DND-41 (cell line): ENCODE results near the gene HECTD1.

Experiments
- ATAC-seq: fragments of 200-7000 bp; cut with Tn5 transposase; 3 replicates; pipeline ENCODE4 v1.9.1; 2021; ENCODE audit warnings: low read depth; ENCODE audit not compliant: insufficient read depth
- DNase-seq: peaks from one replicate; pipeline ENCODE4 v3.0.0-alpha.2; 2020
- H2AFZ ChIP-seq: 2 replicates; pipeline ENCODE4 v1.6.0; 2012; ENCODE audit warnings: low read depth, low read length
- H3K27ac ChIP-seq: 2 replicates; pipeline ENCODE4 v1.5.1; 2012; ENCODE audit warnings: low read length, inconsistent platforms
- H3K27me3 ChIP-seq: fragments of 200-600 bp; sonication (generic); 2 replicates; pipeline ENCODE4 v1.6.0; 2012; ENCODE audit warnings: low read length, mild to moderate bottlenecking, inconsistent platforms; ENCODE audit not compliant: insufficient read depth, poor library complexity
- H3K36me3 ChIP-seq: 2 replicates; pipeline ENCODE4 v1.5.1; 2012; ENCODE audit warnings: low read length, inconsistent platforms; ENCODE audit not compliant: insufficient read depth
- H3K4me1 ChIP-seq: 2 replicates; pipeline ENCODE4 v1.5.1; 2012; ENCODE audit warnings: mild to moderate bottlenecking, low read length; ENCODE audit not compliant: insufficient read depth
- H3K4me2 ChIP-seq: 2 replicates; pipeline ENCODE4 v1.6.0; 2012; ENCODE audit warnings: mild to moderate bottlenecking, moderate library complexity, low read length, inconsistent platforms; ENCODE audit not compliant: insufficient read depth
- H3K4me3 ChIP-seq, 2 experiments: fragments of 200-600 bp in 1 of 2; shearing (Covaris generic) in 1 of 2; 2 replicates each; pipeline ENCODE4 v1.5.1; 2012 to 2016; ENCODE audit warnings: inconsistent platforms in 2 of 2, low read length in 2 of 2, mild to moderate bottlenecking in 2 of 2, low read depth in 1 of 2, moderate library complexity in 1 of 2
- H3K79me2 ChIP-seq: 2 replicates; pipeline ENCODE4 v1.6.0; 2012; ENCODE audit warnings: low read length, inconsistent platforms; ENCODE audit not compliant: insufficient read depth
- H3K9ac ChIP-seq: 2 replicates; pipeline ENCODE4 v1.6.0; 2012; ENCODE audit warnings: low read depth, mild to moderate bottlenecking, inconsistent platforms, low read length, moderate library complexity
- H3K9me3 ChIP-seq: 2 replicates; pipeline ENCODE4 v1.5.1; 2012; ENCODE audit warnings: low read length, moderate library complexity, mild to moderate bottlenecking, inconsistent platforms; ENCODE audit not compliant: insufficient read depth, severe bottlenecking
- H4K20me1 ChIP-seq: 2 replicates; pipeline ENCODE4 v1.6.0; 2012; ENCODE audit warnings: low read length; ENCODE audit not compliant: insufficient read depth
- EZH2 ChIP-seq: IDR thresholded peaks from 3 replicates; pipeline ENCODE4 v1.6.1; 2012; ENCODE audit warnings: borderline replicate concordance, low read depth, mild to moderate bottlenecking, moderate library complexity, low read length, inconsistent platforms; ENCODE audit not compliant: severe bottlenecking
- TF ChIP-seq, protein P1 (sequence below): IDR thresholded peaks from 2 replicates; pipeline ENCODE4 v1.5.1; 2012; ENCODE audit warnings: borderline replicate concordance, low read length, moderate library complexity, mild to moderate bottlenecking; ENCODE audit not compliant: poor library complexity, severe bottlenecking; ENCODE audit errors: extremely low read depth

Gene HECTD1

GRCh38 chr14:31139301-31139847, 68.2 kb downstream of the HECTD1 start:
- H3K4me2 ChIP-seq: no peak overlapping the region
- H3K9me3 ChIP-seq: no peaks in the 10 kb centered on the region
- H3K4me3 ChIP-seq: no peak overlapping the region
- H3K79me2 ChIP-seq: no peaks in the 10 kb centered on the region
- H3K27ac ChIP-seq: no peak overlapping the region
- H4K20me1 ChIP-seq: no peaks in the 10 kb centered on the region
- no peak overlapping the region for H2AFZ ChIP-seq
- no peaks in the 10 kb centered on the region for H3K4me1 ChIP-seq
- H3K36me3 ChIP-seq: peaks cover 83% of the 10 kb centered on the region
- ATAC-seq: no peak
- H3K9ac ChIP-seq: no peak overlapping the region
- no peaks in the 10 kb centered on the region for H3K27me3 ChIP-seq
- DNase-seq: no peak
- TF ChIP-seq EZH2: no peak

DNA sequence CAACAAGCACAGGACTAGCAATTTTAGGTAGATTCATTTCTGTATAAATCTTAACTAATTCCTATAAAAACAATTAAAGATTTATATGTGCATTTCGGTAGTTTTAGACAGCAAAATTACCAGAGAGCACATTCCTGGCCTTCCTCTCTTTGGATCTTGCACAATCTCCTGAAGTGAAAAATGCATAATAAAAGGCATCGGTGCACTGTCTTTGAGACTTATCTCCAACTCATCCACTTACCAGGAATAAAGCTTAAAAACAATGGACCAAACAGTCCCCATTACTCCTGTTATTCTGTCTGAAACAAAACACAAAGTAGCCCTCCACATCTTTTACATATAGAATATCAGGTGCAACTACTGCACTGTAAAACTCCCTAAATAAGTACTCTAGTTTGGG, 69.3 kb downstream of the HECTD1 start:
- Histone ChIP-seq H3K9me3 (no peaks in the 10 kb centered on the region), H2AFZ (no peak overlapping the region), H3K4me2 (no peak overlapping the region), H3K4me3 (no peak overlapping the region), H4K20me1 (no peaks in the 10 kb centered on the region), H3K79me2 (no peaks in the 10 kb centered on the region), H3K4me1 (no peaks in the 10 kb centered on the region), H3K27me3 (no peaks in the 10 kb centered on the region), H3K27ac (no peak overlapping the region), H3K9ac (no peak overlapping the region), H3K36me3 (peaks cover 83% of the 10 kb centered on the region)
- ATAC-seq: no peak
- TF ChIP-seq, protein P1, sequence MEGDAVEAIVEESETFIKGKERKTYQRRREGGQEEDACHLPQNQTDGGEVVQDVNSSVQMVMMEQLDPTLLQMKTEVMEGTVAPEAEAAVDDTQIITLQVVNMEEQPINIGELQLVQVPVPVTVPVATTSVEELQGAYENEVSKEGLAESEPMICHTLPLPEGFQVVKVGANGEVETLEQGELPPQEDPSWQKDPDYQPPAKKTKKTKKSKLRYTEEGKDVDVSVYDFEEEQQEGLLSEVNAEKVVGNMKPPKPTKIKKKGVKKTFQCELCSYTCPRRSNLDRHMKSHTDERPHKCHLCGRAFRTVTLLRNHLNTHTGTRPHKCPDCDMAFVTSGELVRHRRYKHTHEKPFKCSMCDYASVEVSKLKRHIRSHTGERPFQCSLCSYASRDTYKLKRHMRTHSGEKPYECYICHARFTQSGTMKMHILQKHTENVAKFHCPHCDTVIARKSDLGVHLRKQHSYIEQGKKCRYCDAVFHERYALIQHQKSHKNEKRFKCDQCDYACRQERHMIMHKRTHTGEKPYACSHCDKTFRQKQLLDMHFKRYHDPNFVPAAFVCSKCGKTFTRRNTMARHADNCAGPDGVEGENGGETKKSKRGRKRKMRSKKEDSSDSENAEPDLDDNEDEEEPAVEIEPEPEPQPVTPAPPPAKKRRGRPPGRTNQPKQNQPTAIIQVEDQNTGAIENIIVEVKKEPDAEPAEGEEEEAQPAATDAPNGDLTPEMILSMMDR: no peak
- TF ChIP-seq EZH2: no peak
- DNase-seq: no peak

- Histone ChIP-seq H3K27me3 (no peaks in the 10 kb centered on the region), H3K4me3 (no peak overlapping the region), H2AFZ (no peak overlapping the region), H3K4me2 (no peak overlapping the region), H3K79me2 (no peaks in the 10 kb centered on the region), H3K9me3 (no peaks in the 10 kb centered on the region), H3K36me3 (peaks cover 85% of the 10 kb centered on the region), H3K27ac (no peak overlapping the region), H3K4me1 (no peaks in the 10 kb centered on the region), H3K9ac (no peak overlapping the region), H4K20me1 (no peaks in the 10 kb centered on the region)
- TF ChIP-seq EZH2: no peak
- TF ChIP-seq, protein P1: no peak
- no peak for DNase-seq
- ATAC-seq: no peak
Measured at GRCh38 chr14:31137214-31137889, 70.2 kb downstream of the HECTD1 start.

DNA sequence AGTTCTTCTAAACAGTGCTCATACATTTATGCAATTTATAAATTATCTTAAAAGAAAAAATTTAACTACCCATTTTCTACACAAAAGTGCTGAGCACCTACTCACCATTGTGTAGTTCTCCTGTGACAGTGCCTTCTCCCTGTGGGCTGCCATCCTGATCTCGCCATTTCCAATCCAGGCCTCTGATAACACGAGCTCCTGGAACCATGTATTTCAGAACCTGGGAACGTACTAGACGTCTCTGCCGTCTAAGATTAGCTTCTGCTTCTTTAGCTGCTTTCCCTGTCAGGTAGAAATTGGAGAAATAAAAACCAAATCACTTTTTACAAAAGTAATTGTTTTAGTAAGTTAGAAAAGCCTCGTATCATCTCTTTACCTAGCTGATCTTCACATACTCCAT, 74.5 kb downstream of the HECTD1 start:
- H3K4me3 ChIP-seq: no peak overlapping the region
- H3K36me3 ChIP-seq: peaks cover 84% of the 10 kb centered on the region
- no peaks in the 10 kb centered on the region for H3K27me3 ChIP-seq
- ATAC-seq (no peak), DNase-seq (no peak)
- H3K4me2 ChIP-seq: no peak overlapping the region
- no peak overlapping the region for H2AFZ ChIP-seq
- H3K4me1 ChIP-seq: no peaks in the 10 kb centered on the region
- TF ChIP-seq EZH2: no peak
- TF ChIP-seq, protein P1: no peak
- no peaks in the 10 kb centered on the region for H3K9me3 ChIP-seq
- no peak overlapping the region for H3K9ac ChIP-seq
- H3K27ac ChIP-seq: no peak overlapping the region
- H3K79me2 ChIP-seq: no peaks in the 10 kb centered on the region
- H4K20me1 ChIP-seq: peaks cover 7% of the 10 kb centered on the region; the same call in 1 of the 2 replicates
